Stimulated activated CD8-positive, alpha-beta memory T cell treated with anti-CD3 and anti-CD28 coated beads, Interleukin-7, amount 100 ng/mL, for 24 hours (primary cell): Measurements from ENCODE around the gene SPTBN1.
"Not testable (repeated sequence)": the region's sequence is repeated elsewhere in the genome, so short reads cannot be mapped to it uniquely, and the experiment has no call there.

Experiments
- DNase-seq: peaks from one replicate; pipeline ENCODE4 v3.0.0-alpha.2; 2020; ENCODE audit warnings: low read depth

Gene SPTBN1

GRCh38 chr2:54503192-54503591, 47.1 kb downstream of the SPTBN1 start:
- DNase-seq = peak; percentile 4

GRCh38 chr2:54503828-54504227, 47.7 kb downstream of the SPTBN1 start:
- DNase-seq = no peak

GRCh38 chr2:54504866-54505265, 48.7 kb downstream of the SPTBN1 start:
- DNase-seq = no peak

GRCh38 chr2:54508541-54508940, 52.4 kb downstream of the SPTBN1 start:
- no peak for DNase-seq

GRCh38 chr2:54509043-54509442, 52.9 kb downstream of the SPTBN1 start:
- DNase-seq = not testable (repeated sequence)

- no peak for DNase-seq
Measured at GRCh38 chr2:54510916-54511315, 54.8 kb downstream of the SPTBN1 start.

GRCh38 chr2:54512183-54512582, 56.1 kb downstream of the SPTBN1 start:
- DNase-seq = no peak

GRCh38 chr2:54512663-54513362, 56.7 kb downstream of the SPTBN1 start:
- DNase-seq = no peak

GRCh38 chr2:54513363-54513715, 57.2 kb downstream of the SPTBN1 start:
- DNase-seq = no peak

GRCh38 chr2:54514822-54515569, 58.9 kb downstream of the SPTBN1 start:
- no peak for DNase-seq

- no peak for DNase-seq
Measured at GRCh38 chr2:54516842-54517241, 60.7 kb downstream of the SPTBN1 start.

- not testable (repeated sequence) for DNase-seq
Measured at GRCh38 chr2:54518016-54518415, 61.9 kb downstream of the SPTBN1 start.

GRCh38 chr2:54518430-54518829, 62.3 kb downstream of the SPTBN1 start:
- no peak for DNase-seq

GRCh38 chr2:54519841-54520459, 63.8 kb downstream of the SPTBN1 start:
- no peak for DNase-seq

- no peak for DNase-seq
Measured at GRCh38 chr2:54520687-54521086, 64.6 kb downstream of the SPTBN1 start.

- DNase-seq = peak; percentile 14
Measured at GRCh38 chr2:54522624-54523281, 66.6 kb downstream of the SPTBN1 start.

GRCh38 chr2:54523324-54523959, 67.3 kb downstream of the SPTBN1 start:
- no peak for DNase-seq

GRCh38 chr2:54524226-54524991, 68.3 kb downstream of the SPTBN1 start:
- DNase-seq = no peak

GRCh38 chr2:54525321-54525720, 69.2 kb downstream of the SPTBN1 start:
- DNase-seq = no peak

GRCh38 chr2:54526226-54526879, 70.2 kb downstream of the SPTBN1 start:
- DNase-seq = no peak
